Measurements from ENCODE around the gene MTA1. TPM values are rescaled to one million over a fixed set of nuclear protein-coding genes. Genes with fewer than 3 reads are reported as not detected.

Gene MTA1
- polyA plus RNA-seq, 1 of the 3 experiments (the other 2 are of a cell fraction), result 96.3 TPM

GRCh38 chr14:105377555-105378182, 42.0 kb upstream of the MTA1 start:
- H2AFZ ChIP-seq (ENCODE audit: low read depth), result no peak overlapping the region
- no peaks in the 10 kb centered on the region for H3K27me3 ChIP-seq (ENCODE audit: insufficient read depth)
- WGBS (ENCODE audit: low lambda C conversion rate), result 88% methylated on average over 7 of the region's 23 CpGs
- no peaks in the 10 kb centered on the region for H3F3A ChIP-seq (replicated peaks; ENCODE audit: insufficient read depth)
- H3K9me2 ChIP-seq, result no peaks in the 10 kb centered on the region
- no peak overlapping the region for H3K4me2 ChIP-seq
- TF ChIP-seq NRF1 (IDR thresholded peaks at IDR 0.05; ENCODE audit: low read depth, low read length) (no peak), NFIC (IDR thresholded peaks at IDR 0.05; ENCODE audit: borderline replicate concordance) (no peak), FOXJ3 (CRISPR knock-in tag; IDR thresholded peaks at IDR 0.05) (no peak), GABPA (IDR thresholded peaks at IDR 0.05; ENCODE audit: low read depth) (no peak), FOSL2 (IDR thresholded peaks at IDR 0.05; ENCODE audit: borderline replicate concordance, low read depth) (no peak), REST (IDR thresholded peaks at IDR 0.05; ENCODE audit: low read depth, low read length) (no peak)
- no peaks in the 10 kb centered on the region for H4K20me1 ChIP-seq (ENCODE audit: insufficient read depth)
- no peaks in the 10 kb centered on the region; a peak in 1 of 4 replicates for H3K4me1 ChIP-seq (ENCODE audit: control insufficient read depth in 1 of 2, insufficient read depth in 2 of 2, low read depth in 1 of 2, low read length in 1 of 2)
- H3K9me3 ChIP-seq, result no peaks in the 10 kb centered on the region
- ChIA-PET CTCF (interaction anchor here (1.2 to 1.9 kb wide), 3 partner anchors 71 to 112 kb away, joined by 3 to 7 read pairs (median 5); no protein-coding TSS in a partner anchor), POLR2A (no interaction called here)
- no peak overlapping the region for H3K4me3 ChIP-seq (ENCODE audit: low read depth in 2 of 2, low read length in 1 of 2)
- peaks cover 0 to 10% of the 10 kb centered on the region in 2 experiments for H3K36me3 ChIP-seq (replicated peaks in 1 of 2; ENCODE audit: control insufficient read depth in 1 of 2, insufficient read depth in 2 of 2, low read length in 1 of 2)
- H3K9ac ChIP-seq, result no peak overlapping the region
- no peak overlapping the region for H3K27ac ChIP-seq (ENCODE audit: low read depth in 2 of 2, low read length in 1 of 2)
- H3K79me2 ChIP-seq (ENCODE audit: insufficient read depth), result no peaks in the 10 kb centered on the region
- DNase-seq, result no peak

- Histone ChIP-seq H3K4me1 (ENCODE audit: control insufficient read depth in 1 of 2, insufficient read depth in 2 of 2, low read depth in 1 of 2, low read length in 1 of 2) (no peaks in the 10 kb centered on the region; a peak in 1 of 4 replicates), H3K4me3 (ENCODE audit: low read depth in 2 of 2, low read length in 1 of 2) (no peak overlapping the region), H2AFZ (ENCODE audit: low read depth) (no peak overlapping the region), H3K27ac (ENCODE audit: low read depth in 2 of 2, low read length in 1 of 2) (no peak overlapping the region), H3K36me3 (replicated peaks in 1 of 2; ENCODE audit: control insufficient read depth in 1 of 2, insufficient read depth in 2 of 2, low read length in 1 of 2) (peaks cover 0 to 15% of the 10 kb centered on the region in 2 experiments), H3K79me2 (ENCODE audit: insufficient read depth) (no peaks in the 10 kb centered on the region), H3K27me3 (ENCODE audit: insufficient read depth) (no peaks in the 10 kb centered on the region), H3F3A (replicated peaks; ENCODE audit: insufficient read depth) (no peaks in the 10 kb centered on the region), H3K9ac (no peak overlapping the region), H3K4me2 (no peak overlapping the region), H3K9me2 (no peaks in the 10 kb centered on the region), H3K9me3 (no peaks in the 10 kb centered on the region), H4K20me1 (ENCODE audit: insufficient read depth) (no peaks in the 10 kb centered on the region)
- ChIA-PET POLR2A (no interaction called here), CTCF (interaction anchor here (1.8 kb wide), 1 partner anchor 111 kb away, joined by 5 read pairs; no protein-coding TSS in a partner anchor)
- no peak for DNase-seq
- WGBS (ENCODE audit: low lambda C conversion rate), result 87% methylated on average over 7 of the region's 11 CpGs
- TF ChIP-seq POLR2AphosphoS5 (IDR thresholded peaks at IDR 0.05; ENCODE audit: low read depth, low read length), result no peak
- no peak for TF ChIP-seq FOSL2 (IDR thresholded peaks at IDR 0.05; ENCODE audit: borderline replicate concordance, low read depth)
- TF ChIP-seq TEAD4 (IDR thresholded peaks at IDR 0.05; ENCODE audit: borderline replicate concordance, insufficient read depth), result no peak
- no peak for TF ChIP-seq TAF1 (IDR thresholded peaks at IDR 0.05; ENCODE audit: borderline replicate concordance, low read depth, low read length)
- no peak for TF ChIP-seq REST (IDR thresholded peaks at IDR 0.05; ENCODE audit: low read depth, low read length)
- no peak for TF ChIP-seq GABPA (IDR thresholded peaks at IDR 0.05; ENCODE audit: low read depth)
- TF ChIP-seq TCF12 (IDR thresholded peaks at IDR 0.05), result no peak
Observed at GRCh38 chr14:105378199-105378598, 41.4 kb upstream of the MTA1 start.
